ENCODE results near the gene PLXNA2.

- no peak for TF ChIP-seq CTCF (IDR thresholded peaks at IDR 0.05)
- no peak for TF ChIP-seq POLR2A (IDR thresholded peaks at IDR 0.05)
Observed at GRCh38 chr1:208029381-208030287, 214.6 kb downstream of the PLXNA2 start.
